K562 (cell line): ENCODE measurements around the gene DARS1. TPM values are rescaled to one million over a fixed set of nuclear protein-coding genes. Genes with fewer than 3 reads are reported as not detected.

Source experiments
- BRD9 ChIP-seq: fragments of 450-650 bp; IDR thresholded peaks from 2 replicates; pipeline ENCODE4 v1.6.1; 2018; ENCODE audit warnings: low read depth; ENCODE audit not compliant: partially characterized antibody
- CBX3 ChIP-seq, 2 experiments: IDR thresholded peaks; 1 replicate in 1 of 2; 2 replicates in 1 of 2; pipeline ENCODE4 v1.6.1; 2012; ENCODE audit warnings: inconsistent platforms in 2 of 2, low read length in 2 of 2, borderline replicate concordance in 1 of 2, control low read depth in 1 of 2
- DPF2 ChIP-seq: fragments of 450-650 bp; IDR thresholded peaks from 2 replicates; pipeline ENCODE4 v1.6.1; 2016
- EZH2 ChIP-seq: IDR thresholded peaks from 2 replicates; pipeline ENCODE4 v1.6.1; 2012; ENCODE audit warnings: low read depth, mild to moderate bottlenecking, inconsistent platforms, low read length, borderline replicate concordance
- GTF2F1 ChIP-seq: IDR thresholded peaks from 2 replicates; pipeline ENCODE4 v1.6.1; 2011; ENCODE audit warnings: low read depth, low read length, improper control_type of control experiment
- IFI16 ChIP-seq: fragments of 250-450 bp; sonication (Bioruptor Pico); IDR thresholded peaks from 2 replicates; pipeline ENCODE4 v2.1.2; 2022; ENCODE audit warnings: mild to moderate bottlenecking, inconsistent platforms
- KLF6 ChIP-seq: fragments of 250-450 bp; sonication (Bioruptor Pico); IDR thresholded peaks from 2 replicates; pipeline ENCODE4 v1.4.0; 2020; ENCODE audit warnings: mild to moderate bottlenecking, moderate library complexity, borderline replicate concordance
- RHOXF2B ChIP-seq: fragments of 250-450 bp; sonication (Bioruptor Pico); conservative IDR thresholded peaks from 2 replicates; pipeline ENCODE4 v1.5.1; 2021
- RNF2 ChIP-seq: sonication (generic); IDR thresholded peaks from 2 replicates; pipeline ENCODE4 v1.6.1; 2016
- RREB1 ChIP-seq: fragments of 250-450 bp; sonication (Bioruptor Pico); IDR thresholded peaks from 2 replicates; pipeline ENCODE4 v1.4.0; 2020
- THRAP3 ChIP-seq: fragments of 450-650 bp; IDR thresholded peaks from 2 replicates; pipeline ENCODE4 v1.6.1; 2016; ENCODE audit warnings: mild to moderate bottlenecking, inconsistent platforms, borderline replicate concordance
- ZBTB5 ChIP-seq: fragments of 450-650 bp; IDR thresholded peaks from 2 replicates; pipeline ENCODE4 v1.6.1; 2017; ENCODE audit warnings: antibody characterized with exemption
- polyA plus RNA-seq, 8 experiments: library from polyadenylated mRNA; depleted of rRNA in 4 of 8; stranded (reverse) in 5 of 8; unstranded in 3 of 8; fragments of >200 nt; fragmentation: Nextera tagmentation in 2 of 8; fragmentation: Illumina TruSeq in 1 of 8; extraction: Ambion mirVana in 2 of 8; extraction: Trizol in 1 of 8; gene quantifications; 2 replicates each; pipeline versions ENCODE4 v1.2.1 to v1.2.3, GENCODE V29; 2011 to 2014; ENCODE audit warnings: inconsistent platforms in 1 of 8, missing spikeins in 1 of 8
- total RNA-seq, 7 experiments: library from RNA; depleted of rRNA in 6 of 7; stranded (reverse); fragments of >200 nt in 6 of 7; fragmentation: Illumina TruSeq in 2 of 7; extraction: Trizol in 2 of 7; gene quantifications; 2 replicates each; pipeline versions ENCODE4 v1.2.1 to v1.2.3, GENCODE V29; 2011 to 2021; ENCODE audit warnings: low replicate concordance in 1 of 7
- TF ChIP-seq, protein P1 (sequence below): sonication (generic); formaldehyde crosslinking; IDR thresholded peaks from 2 replicates; pipeline ENCODE4 v1.9.0; 2022; ENCODE audit warnings: mild to moderate bottlenecking, missing genetic modification reagents
- TF ChIP-seq, protein P2 (sequence below): fragments of 450-650 bp; IDR thresholded peaks from 2 replicates; pipeline ENCODE4 v1.6.1; 2017; ENCODE audit warnings: antibody characterized with exemption, mild to moderate bottlenecking

The DARS1 gene
- total and polyA plus RNA-seq, 9 of the 15 experiments (the other 6 are each of a cell fraction or from before 2014, with no cell fraction given) = 91.5 to 239 (median 98.0) TPM

GRCh38 chr2:135876066-135876711, 109.2 kb downstream of the DARS1 start, which contains the start of gene MCM6 (continued):
- no peak for TF ChIP-seq ZBTB5
- TF ChIP-seq THRAP3 = no peak
- no peak for TF ChIP-seq GTF2F1
- TF ChIP-seq, protein P1, sequence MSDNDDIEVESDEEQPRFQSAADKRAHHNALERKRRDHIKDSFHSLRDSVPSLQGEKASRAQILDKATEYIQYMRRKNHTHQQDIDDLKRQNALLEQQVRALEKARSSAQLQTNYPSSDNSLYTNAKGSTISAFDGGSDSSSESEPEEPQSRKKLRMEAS = peak; percentile 66
- no peak for TF ChIP-seq KLF6 (CRISPR knock-in tag)
- no peak for TF ChIP-seq EZH2
- TF ChIP-seq BRD9 = no peak
- TF ChIP-seq RNF2 = no peak; the same call in 1 of the 2 replicates
- TF ChIP-seq RREB1 (CRISPR knock-in tag) = no peak
- no peak; a peak in 1 of 3 replicates for TF ChIP-seq CBX3 (IDR thresholded peaks at IDR 0.05; ENCODE audit: borderline replicate concordance in 1 of 2, low read length in 2 of 2)
- TF ChIP-seq, protein P2, sequence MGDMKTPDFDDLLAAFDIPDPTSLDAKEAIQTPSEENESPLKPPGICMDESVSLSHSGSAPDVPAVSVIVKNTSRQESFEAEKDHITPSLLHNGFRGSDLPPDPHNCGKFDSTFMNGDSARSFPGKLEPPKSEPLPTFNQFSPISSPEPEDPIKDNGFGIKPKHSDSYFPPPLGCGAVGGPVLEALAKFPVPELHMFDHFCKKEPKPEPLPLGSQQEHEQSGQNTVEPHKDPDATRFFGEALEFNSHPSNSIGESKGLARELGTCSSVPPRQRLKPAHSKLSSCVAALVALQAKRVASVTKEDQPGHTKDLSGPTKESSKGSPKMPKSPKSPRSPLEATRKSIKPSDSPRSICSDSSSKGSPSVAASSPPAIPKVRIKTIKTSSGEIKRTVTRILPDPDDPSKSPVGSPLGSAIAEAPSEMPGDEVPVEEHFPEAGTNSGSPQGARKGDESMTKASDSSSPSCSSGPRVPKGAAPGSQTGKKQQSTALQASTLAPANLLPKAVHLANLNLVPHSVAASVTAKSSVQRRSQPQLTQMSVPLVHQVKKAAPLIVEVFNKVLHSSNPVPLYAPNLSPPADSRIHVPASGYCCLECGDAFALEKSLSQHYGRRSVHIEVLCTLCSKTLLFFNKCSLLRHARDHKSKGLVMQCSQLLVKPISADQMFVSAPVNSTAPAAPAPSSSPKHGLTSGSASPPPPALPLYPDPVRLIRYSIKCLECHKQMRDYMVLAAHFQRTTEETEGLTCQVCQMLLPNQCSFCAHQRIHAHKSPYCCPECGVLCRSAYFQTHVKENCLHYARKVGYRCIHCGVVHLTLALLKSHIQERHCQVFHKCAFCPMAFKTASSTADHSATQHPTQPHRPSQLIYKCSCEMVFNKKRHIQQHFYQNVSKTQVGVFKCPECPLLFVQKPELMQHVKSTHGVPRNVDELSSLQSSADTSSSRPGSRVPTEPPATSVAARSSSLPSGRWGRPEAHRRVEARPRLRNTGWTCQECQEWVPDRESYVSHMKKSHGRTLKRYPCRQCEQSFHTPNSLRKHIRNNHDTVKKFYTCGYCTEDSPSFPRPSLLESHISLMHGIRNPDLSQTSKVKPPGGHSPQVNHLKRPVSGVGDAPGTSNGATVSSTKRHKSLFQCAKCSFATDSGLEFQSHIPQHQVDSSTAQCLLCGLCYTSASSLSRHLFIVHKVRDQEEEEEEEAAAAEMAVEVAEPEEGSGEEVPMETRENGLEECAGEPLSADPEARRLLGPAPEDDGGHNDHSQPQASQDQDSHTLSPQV = no peak
- TF ChIP-seq IFI16 = no peak
- no peak for TF ChIP-seq DPF2
- no peak for TF ChIP-seq RHOXF2B
